GM19463 (cell line): ENCODE results near the gene DIPK1B.

Experiments
- ATAC-seq: cut with Tn5 transposase; IDR thresholded peaks from one replicate; pipeline ENCODE4 v1.9.1; 2021; ENCODE audit warnings: mild to moderate bottlenecking, moderate library complexity; ENCODE audit not compliant: unreplicated experiment

DIPK1B gene

DNA sequence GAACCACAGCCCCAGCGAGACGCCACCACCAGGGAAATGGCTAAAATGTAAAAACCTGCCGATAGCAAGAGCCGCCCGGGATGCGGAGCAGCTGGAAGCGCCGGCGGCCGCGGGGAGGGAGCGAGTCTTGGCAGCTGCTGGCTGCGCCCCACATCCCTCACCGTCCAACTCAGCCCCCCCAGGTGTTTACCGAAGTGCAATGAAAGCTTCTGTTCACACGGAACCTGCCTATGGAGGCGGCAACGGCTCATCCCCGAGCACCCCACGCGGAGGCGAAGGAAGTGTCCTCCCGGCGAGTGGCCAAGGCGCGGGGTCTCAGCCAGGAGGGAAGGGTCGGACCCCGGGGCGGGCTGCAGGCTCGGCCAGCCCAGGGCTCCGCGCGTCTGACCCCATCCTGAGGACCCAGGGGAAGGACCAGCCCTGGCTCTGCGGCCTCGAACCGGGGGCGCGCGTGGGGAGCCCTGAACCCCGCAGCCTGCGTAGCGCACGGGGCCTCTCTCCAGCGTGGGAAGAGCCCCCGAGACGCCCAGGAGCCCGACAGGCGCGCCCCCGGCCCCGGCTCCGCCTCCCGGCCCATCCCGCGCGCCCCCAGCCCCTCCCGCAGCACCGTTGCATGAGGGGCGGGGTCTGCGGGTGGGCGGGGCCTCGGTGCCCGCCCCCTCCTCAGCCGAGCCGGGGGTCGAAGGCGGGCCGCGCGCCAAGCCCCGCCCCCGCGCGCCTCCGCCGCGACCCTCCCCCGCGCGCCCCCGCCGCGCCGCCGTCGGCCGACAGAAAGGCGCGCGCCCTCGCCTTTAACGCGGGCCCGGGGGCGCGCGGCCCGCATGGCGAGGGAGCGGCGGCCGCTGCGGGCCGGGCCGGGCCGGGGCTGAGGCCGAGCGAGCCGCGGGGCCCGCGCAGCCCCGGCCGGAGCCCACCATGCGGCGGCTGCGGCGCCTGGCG is at the start of gene DIPK1B:
Gene DIPK1B (plus strand): TSS at position 822 of the 939 bp plus-strand sequence. CDS start 94 bp downstream, at position 916.
- ATAC-seq, result no peak

DNA sequence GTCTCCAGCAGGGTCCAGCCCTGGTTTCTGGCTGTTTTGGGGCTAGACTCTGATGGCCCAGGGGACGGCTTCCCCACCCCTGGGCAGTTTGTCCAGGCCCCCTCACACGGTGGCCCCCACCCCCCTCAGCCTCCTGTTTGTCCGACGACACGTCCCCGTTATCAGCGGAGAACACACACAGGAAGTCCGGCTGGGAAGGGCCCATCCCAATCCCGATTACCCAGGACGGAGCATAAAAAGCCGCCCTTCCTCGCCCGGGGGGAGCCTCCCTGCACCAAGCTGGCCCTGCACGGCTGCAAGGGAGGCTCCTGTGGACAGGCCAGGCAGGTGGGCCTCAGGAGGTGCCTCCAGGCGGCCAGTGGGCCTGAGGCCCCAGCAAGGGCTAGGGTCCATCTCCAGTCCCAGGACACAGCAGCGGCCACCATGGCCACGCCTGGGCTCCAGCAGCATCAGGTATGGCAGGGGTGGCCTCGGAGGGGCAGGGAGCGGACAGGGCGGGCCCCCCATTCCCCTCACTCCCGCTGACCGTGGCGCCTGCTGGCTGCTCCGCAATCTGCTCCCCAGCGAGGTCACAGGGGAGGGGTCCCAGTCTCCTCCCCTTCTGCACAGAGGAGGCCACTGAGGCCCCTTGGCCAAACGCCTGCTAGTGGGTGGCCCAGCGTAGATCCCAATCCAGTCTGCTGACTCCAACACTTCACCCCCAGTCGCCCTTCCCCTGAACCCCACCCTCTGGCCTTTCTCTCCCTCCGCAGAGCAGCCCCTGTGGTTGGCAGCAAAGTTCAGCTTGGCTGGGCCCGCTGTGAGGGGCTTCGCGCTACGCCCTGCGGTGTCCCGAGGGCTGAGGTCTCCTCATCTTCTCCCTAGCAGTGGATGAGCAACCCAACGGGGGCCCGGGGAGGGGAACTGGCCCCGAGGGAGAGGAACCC is 49.5 kb upstream of the DIPK1B start, which contains the start of gene EGFL7:
Gene EGFL7 (plus strand): TSS at position 261 of the 926 bp plus-strand sequence. CDS start 5,367 bp downstream, outside the sequence.
- ATAC-seq, result no peak

DNA sequence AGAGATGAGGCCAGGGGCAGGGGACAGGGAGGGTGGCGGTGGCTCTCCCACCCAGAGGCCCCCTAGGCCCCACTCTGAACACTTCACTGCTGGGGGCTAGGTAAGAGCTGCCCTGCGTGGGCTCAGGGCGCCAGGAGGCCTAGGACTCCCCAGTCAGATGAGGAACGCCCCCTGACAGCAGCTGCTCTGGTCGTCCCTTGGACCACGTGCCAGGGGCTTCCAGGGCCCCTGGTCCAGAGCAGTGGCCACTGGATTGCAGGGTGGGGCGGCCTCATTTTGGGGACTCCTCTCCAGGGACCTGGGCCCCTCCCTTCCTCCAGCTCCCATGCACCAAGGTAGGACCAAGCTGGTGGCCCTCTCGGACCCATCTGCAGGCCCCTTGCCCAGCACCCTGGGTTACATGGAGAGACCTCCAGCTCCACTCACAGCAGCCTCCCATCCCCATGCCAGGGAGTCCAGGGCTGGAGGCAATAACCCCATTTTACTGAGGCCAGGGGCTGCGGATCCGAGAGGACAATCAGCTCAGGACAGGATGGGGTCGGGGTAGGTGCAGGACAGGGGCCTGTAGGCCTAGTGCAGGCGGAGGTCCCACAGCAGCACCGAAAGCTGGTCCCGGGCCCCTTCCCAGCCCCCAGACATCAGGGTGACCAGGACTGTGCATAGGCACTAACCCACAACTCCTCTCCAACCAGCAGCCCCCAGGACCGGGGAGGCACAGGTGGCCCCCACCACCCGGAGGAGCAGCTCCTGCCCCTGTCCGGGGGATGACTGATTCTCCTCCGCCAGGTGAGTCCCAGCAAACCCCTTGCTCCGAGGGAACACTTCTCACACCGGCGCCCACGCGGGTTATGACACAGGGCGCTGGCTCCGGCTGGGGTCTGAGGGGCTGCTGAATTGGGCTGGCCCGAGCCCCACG is 48.1 kb upstream of the DIPK1B start:
- ATAC-seq, result no peak

DNA sequence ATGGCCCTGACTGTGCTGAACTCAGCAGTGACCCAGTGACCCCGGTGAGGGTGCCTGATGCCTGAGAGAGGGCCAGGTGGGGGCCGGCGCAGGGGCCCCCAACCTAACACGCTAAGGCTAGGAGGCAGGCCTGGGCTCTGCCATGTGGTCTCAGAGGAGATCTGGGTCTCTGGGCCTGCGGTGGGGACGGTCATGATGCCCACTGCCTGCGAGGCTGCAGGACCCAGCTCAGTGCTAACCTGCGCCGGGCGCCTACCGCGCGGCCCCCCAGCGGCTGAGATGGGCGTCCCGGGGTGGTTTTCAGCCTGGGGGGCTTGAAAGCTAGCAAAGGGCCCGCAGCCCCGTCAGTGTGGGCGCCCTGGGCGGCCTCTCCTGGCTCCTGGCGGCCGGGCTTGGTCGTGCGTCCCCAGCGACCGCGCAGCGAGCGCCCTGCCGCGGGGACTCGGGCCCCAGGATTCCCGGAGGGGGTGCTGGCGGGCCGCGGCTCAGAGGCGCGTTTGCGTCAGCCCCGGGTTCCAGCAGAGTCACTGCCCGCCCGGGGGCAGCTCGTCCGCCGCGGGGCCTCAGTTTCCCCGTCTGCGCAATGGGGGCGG is 47.2 kb upstream of the DIPK1B start:
- ATAC-seq, result no peak

DNA sequence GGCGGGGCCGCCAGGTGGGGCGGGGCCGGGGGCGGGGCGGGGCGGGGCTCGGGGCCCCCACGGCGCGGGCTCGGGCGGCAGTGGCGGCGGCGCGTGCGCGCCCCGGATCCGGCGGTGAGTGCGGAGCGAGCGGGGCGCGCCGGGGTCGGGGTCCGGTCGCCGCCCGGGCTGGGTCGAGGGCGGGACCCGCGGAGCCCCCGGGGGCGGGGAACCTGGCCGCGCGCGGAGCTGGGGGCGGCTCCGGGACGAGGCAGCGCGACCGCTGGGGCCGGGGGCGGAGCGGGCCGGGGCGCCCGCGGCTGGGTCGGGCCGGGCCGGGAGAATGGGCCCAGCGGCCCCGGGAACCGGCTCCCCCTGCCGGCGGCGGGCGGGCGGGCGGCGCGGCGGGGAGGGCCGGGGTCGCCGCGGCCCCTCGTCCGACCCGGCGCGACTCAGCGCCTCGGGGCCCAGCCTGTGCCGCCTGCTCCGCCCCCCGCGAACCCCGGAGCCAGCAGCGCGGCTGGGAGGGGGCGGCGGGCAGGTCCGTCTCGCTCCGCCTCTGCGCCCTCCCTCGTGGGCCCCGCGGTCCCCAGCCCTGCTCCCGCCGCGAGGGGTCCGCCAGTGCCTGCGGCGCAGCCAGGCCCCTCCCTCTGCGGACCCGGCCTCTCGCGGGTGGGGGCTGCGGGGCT is 46.5 kb upstream of the DIPK1B start:
- no peak for ATAC-seq

DNA sequence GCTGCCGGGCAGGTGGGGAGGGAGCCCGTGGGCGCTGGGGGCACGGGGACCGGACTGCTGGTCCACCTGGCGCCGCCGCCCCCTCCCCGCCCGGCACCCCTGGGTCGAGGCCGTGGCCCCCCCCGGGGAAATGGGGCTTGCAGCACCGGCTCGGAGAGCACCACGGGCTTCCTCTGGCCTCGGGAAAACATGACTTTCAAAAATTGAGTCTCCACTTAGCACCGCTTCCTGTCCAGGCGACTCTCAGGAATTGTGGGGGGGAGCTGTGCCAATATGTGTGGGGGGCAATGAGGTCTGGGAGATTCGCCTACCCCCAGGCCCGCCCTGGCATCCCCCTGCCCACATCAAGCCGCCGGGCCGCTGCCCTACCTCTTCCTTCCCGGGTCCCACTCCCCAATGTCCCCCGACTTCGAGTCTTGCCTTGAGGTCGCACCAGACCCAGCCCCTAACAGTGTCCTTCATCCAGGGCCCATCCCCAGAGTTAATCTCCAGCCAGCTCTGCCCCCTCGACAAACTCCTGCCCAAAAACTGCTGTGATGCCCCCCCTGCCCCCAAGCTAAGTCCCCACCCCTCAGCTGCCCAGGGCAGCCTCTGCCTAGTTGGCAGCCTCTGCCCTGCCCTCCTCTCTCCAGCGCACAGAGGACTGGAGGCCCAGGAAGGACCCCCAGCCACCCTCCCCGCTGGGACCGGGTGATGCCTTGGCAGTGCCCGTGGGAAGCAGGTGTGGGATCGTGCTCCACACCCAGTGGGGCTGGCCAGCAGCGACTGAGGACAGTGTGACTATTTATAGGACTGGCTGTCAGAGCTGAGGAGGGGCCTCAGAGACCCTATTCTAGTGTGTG is 45.8 kb upstream of the DIPK1B start:
- no peak for ATAC-seq

DNA sequence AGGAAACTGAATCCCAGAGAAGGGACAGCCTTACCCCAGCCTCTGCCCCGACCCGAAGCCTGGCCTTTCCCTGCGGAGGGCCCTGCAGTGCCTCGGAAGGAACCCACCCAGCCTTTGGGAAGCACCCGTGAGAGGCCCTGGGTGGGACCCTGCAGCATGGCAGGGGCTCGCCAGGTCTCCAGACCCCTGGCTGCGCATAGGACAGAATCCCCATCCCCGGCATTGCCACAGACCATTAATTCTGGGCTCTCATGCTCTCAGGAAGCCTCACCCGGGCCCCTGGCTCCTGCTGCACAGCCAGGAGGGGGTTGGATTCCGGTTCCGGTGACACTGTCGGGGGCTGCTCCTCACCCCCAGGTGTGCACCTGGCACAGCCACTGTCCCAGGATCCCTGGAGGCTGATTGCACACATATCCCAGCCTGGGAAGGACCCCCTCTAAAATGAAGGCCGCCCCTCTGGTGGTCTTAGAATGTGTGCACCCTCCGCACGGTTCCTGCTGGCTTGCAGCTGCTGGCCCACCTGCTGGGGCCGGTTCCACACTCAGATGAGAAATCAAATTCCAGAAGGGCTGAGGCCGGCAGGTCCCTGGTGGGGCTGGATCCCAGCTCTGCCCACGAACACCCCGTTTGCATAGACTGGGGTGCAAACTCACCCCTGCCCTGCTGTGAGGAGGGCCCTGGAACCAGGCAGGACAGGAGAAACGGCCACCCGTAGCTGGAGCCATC is 45.0 kb upstream of the DIPK1B start:
- no peak for ATAC-seq

DNA sequence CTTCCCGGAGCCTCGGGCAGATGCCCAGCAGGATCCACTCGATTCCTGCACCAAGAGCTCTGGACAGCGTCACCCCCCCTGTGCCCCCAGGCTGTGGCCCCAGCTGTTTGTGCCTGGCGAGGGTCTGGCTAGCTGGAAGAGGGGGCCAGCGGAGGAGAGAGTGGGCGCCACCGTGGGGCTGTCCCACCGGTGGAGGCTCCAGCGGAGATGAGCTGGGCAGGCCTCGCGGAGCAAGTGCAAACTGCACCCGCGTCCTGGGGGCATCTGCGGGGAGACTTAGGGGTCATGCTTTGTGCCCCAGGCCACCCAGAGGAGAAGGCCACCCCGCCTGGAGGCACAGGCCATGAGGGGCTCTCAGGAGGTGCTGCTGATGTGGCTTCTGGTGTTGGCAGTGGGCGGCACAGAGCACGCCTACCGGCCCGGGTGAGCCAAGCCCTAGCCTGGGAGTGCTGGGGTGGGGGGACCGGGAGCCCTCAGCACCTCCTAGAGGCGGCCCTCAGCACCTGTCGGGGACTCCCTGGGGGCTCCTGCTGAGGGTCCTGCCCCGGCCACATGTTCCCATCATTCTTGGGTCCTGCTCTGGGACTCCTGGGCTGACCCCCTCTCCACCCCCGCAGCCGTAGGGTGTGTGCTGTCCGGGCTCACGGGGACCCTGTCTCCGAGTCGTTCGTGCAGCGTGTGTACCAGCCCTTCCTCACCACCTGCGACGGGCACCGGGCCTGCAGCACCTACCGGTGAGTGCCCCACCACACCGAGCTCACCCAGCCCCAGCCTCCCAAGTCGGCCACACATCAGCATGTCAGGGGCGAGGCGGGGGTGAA is 44.2 kb upstream of the DIPK1B start:
- no peak for ATAC-seq

DNA sequence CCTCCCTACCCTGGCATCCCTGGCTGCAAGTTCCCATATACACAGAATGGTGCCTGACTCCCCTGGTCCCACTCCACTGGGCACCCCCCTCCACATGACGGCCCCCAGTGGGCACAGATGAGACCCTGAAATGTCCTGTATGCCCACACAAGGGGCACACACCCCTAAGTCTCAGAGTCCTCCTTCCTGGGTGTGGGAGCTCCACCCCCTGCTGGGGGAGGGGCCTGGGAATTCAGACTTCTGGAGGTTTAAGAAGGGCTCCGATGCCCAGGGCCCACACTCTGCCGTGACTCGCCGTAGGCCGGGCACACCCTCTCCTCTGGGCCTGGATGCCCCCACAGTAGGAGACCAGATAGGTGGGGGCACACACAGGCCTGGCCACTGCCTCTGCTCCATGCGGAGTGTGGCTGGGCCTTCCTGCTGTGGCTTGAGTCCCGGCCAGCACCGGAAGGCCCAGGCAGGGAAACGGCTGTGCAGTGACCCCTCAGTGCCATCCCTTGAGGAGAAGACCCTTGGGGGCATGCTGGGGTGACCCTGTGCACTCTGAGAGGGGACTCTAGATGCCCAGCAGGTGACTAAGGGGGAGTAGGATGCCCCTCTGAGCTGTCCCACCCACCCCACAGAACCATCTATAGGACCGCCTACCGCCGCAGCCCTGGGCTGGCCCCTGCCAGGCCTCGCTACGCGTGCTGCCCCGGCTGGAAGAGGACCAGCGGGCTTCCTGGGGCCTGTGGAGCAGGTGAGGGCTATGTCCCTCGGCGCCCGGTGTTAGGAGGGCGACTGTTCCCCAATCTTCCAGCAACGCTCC is 43.2 kb upstream of the DIPK1B start:
- no peak for ATAC-seq

DNA sequence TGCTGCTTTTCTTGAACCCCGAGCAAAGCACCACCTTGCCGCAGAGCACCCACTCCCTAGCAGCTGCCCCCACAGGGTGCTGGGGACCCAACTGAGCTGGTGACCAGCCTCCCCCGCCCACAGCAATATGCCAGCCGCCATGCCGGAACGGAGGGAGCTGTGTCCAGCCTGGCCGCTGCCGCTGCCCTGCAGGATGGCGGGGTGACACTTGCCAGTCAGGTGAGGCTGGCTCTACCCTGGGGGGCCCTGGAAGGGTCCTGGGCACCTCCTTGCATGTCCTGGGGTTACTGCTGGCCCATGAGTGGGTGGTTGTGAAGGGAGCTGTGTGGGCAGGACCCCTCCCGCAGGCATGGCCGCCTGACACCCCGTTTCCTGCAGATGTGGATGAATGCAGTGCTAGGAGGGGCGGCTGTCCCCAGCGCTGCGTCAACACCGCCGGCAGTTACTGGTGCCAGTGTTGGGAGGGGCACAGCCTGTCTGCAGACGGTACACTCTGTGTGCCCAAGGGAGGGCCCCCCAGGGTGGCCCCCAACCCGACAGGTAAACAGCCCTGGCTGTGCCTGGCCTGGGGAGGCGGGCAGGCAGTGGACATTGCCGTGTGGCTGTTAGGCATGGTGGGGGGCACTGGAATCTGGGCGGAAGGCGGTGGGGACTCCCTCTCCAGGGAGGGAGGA is 42.4 kb upstream of the DIPK1B start:
- no peak for ATAC-seq

DNA sequence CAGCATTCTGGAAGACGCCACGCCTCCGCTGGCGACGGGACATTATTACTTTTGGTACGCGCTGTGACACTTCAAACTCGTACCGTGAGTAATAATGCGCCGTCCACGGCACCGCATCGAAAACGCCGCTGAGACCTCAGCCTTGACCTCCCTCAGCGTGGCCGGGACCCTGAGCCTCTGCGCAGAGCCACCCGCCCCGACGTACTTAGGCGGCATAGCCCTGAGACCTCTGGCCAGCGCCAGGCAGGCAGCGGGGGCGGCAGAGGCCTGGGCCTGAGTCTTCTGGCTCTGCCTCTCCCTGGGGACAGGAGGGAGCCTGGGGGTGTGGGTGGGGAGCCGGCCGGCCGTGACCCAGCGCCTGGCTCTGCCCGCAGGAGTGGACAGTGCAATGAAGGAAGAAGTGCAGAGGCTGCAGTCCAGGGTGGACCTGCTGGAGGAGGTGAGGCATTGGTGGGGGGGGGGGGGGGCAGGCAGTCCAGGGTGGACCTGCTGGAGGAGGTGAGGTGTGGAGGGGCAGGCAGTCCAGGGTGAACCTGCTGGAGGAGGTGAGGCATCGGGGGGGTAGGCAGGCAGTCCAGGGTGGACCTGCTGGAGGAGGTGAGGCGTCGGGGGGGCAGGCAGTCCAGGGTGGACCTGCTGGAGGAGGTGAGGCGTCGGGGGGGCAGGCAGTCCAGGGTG is 41.7 kb upstream of the DIPK1B start:
- ATAC-seq, result no peak

DNA sequence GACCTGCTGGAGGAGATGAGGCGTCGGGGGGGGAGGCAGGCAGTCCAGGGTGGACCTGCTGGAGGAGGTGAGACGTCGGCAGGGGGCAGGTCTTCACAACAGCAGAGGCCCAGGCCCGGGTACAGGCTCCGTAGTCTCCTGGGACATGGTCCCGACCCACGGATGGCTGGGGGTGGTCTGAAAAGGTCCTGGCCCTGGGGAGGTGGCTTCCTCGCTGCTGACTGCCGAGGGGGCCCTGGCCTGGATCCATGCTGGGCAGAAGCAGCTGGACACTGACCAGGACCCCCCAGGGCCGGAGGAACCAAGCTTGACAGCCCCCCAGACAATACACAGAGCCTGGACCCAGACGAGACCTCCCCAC is 41.1 kb upstream of the DIPK1B start:
- no peak for ATAC-seq

DNA sequence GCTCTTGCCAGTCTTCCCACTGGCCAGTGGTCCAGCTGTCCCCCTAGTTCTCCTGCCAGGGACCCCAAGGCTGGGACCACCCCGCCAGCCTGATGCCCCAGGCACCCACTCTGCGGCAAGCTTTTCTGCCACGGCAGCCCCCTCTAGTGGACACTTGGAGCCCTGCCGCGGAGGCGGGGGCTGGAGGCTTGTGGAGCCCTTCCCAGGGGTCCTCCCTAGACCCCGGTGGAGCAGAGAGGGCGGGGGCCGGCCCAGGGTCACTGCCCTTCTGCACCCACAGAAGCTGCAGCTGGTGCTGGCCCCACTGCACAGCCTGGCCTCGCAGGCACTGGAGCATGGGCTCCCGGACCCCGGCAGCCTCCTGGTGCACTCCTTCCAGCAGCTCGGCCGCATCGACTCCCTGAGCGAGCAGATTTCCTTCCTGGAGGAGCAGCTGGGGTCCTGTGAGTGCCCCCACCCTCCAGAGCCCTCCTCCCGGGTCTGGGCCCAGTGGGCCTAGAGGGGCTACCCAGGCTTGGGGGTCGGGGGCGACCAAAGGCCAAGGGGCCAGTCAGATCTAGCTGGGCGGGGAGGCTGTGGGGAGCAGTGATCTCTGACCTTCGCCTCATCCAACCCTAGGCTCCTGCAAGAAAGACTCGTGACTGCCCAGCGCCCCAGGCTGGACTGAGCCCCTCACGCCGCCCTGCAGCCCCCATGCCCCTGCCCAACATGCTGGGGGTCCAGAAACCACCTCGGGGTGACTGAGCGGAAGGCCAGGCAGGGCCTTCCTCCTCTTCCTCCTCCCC is 40.5 kb upstream of the DIPK1B start:
- ATAC-seq, result no peak

DNA sequence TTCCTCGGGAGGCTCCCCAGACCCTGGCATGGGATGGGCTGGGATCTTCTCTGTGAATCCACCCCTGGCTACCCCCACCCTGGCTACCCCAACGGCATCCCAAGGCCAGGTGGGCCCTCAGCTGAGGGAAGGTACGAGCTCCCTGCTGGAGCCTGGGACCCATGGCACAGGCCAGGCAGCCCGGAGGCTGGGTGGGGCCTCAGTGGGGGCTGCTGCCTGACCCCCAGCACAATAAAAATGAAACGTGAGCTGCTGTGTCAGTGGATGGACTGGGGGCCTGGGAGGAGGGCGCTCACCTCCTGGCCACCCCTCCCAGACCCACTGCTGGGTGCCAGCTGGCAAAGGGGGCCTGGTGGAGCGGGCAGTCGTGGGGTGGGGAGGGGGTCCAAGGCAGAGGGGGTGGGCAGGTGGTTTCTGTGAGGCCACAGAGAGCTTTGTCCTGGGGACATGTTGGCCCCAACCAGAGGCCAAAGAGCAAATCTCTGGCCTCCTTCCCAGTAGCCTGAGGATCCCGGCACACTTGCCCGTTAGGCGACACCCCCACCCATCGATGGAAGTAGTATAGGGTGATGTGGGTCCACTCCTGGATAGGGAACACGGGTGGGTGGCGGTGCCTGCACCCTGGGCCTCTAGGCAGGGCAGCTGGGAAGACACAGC is 39.8 kb upstream of the DIPK1B start:
- ATAC-seq, result no peak
